ENCODE results near the gene TRIM22. TPM values are rescaled to one million over a fixed set of nuclear protein-coding genes. Genes with fewer than 3 reads are reported as not detected.

The TRIM22 gene
- total RNA-seq, 1 experiment from 2014 or later = not detected

DNA sequence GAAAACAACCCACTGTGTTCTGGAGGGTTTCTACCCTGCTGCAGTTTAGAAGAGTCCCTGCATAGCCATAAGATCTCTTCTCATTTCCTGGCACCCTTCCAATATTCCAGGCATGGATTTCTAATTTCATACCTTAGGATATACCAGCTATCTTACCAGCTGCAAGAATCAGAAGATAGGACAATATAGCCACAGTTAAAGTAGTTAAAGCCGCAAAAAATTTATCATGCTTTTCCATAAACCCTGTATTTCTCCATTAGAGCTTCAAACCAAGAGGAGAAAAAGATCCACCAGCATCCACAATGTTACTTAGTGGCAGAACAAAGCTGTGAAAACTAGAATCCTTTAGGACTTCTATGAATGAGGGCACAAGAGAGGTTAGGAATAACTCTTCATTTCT lies 38.1 kb downstream of the TRIM22 start:
- BruUV-seq (replicated peaks) = no TSS peak
- intact Hi-C loops (cut with micrococcal nuclease; ENCODE audit: unreplicated experiment) = no loop called here
- no peaks in the 10 kb centered on the region for H3K27me3 ChIP-seq (replicated peaks; ENCODE audit: control insufficient read depth, insufficient read depth, low read length)
- H3K27me3 Mint-ChIP-seq (ENCODE audit: insufficient read depth, unreplicated experiment) = peaks cover 10% of the 10 kb centered on the region
- POLR2A ChIA-PET = no interaction called here
- no peak for DNase-seq
- no peaks in the 10 kb centered on the region for H3K9me3 Mint-ChIP-seq (ENCODE audit: unreplicated experiment)
- H3K4me1 Mint-ChIP-seq (ENCODE audit: low read depth, unreplicated experiment) = no peaks in the 10 kb centered on the region
- H3K36me3 ChIP-seq (ENCODE audit: control insufficient read depth, insufficient read depth, low read length) = no peaks in the 10 kb centered on the region
- TF ChIP-seq CTCF (IDR thresholded peaks at IDR 0.05; ENCODE audit: insufficient read depth in 1 of 2, low read depth in 1 of 2, low read length in 1 of 2, severe bottlenecking in 1 of 2, unreplicated experiment in 1 of 2) = no peak
- no peaks in the 10 kb centered on the region for H3K4me1 ChIP-seq
- no peak overlapping the region for H3K27ac Mint-ChIP-seq (ENCODE audit: unreplicated experiment)
- H3K4me3 Mint-ChIP-seq (ENCODE audit: unreplicated experiment) = no peak overlapping the region
- CTCF ChIA-PET = no interaction called here
- H3K4me3 ChIP-seq (ENCODE audit: low read depth, low read length) = no peak overlapping the region
- no peaks in the 10 kb centered on the region for H3K9me3 ChIP-seq
- H3K36me3 Mint-ChIP-seq (ENCODE audit: insufficient read depth, unreplicated experiment) = no peaks in the 10 kb centered on the region

- no peaks in the 10 kb centered on the region for H3K9me3 Mint-ChIP-seq (ENCODE audit: unreplicated experiment)
- Histone ChIP-seq H3K4me3 (ENCODE audit: low read depth, low read length) (no peak within 1 kb of the TSS), H3K27me3 (replicated peaks; ENCODE audit: control insufficient read depth, insufficient read depth, low read length) (no peaks in the 10 kb centered on the region), H3K9me3 (no peaks in the 10 kb centered on the region), H3K4me1 (no peaks in the 10 kb centered on the region), H3K36me3 (ENCODE audit: control insufficient read depth, insufficient read depth, low read length) (no peaks in the 10 kb centered on the region)
- no peak within 1 kb of the TSS for H3K27ac Mint-ChIP-seq (ENCODE audit: unreplicated experiment)
- TF ChIP-seq CTCF (IDR thresholded peaks at IDR 0.05; ENCODE audit: insufficient read depth in 1 of 2, low read depth in 1 of 2, low read length in 1 of 2, severe bottlenecking in 1 of 2, unreplicated experiment in 1 of 2) = no peak
- ChIA-PET POLR2A (no interaction called here), CTCF (no interaction called here)
- H3K4me3 Mint-ChIP-seq (ENCODE audit: unreplicated experiment) = no peak within 1 kb of the TSS
- no peaks in the 10 kb centered on the region for H3K4me1 Mint-ChIP-seq (ENCODE audit: low read depth, unreplicated experiment)
- no TSS peak for BruUV-seq (replicated peaks)
- intact Hi-C loops (cut with micrococcal nuclease; ENCODE audit: unreplicated experiment) = no loop called here
- peaks cover 4% of the 10 kb centered on the region for H3K27me3 Mint-ChIP-seq (ENCODE audit: insufficient read depth, unreplicated experiment)
- no peaks in the 10 kb centered on the region for H3K36me3 Mint-ChIP-seq (ENCODE audit: insufficient read depth, unreplicated experiment)
- DNase-seq = no peak
These were observed 46.8 kb downstream of the TRIM22 start, which contains the start of gene OR56B1 for GRCh38 chr11:5736396-5736795. Gene OR56B1, plus strand, starts transcription at chr11:5736448. Its CDS starts 69 bp downstream, at chr11:5736517.

DNA sequence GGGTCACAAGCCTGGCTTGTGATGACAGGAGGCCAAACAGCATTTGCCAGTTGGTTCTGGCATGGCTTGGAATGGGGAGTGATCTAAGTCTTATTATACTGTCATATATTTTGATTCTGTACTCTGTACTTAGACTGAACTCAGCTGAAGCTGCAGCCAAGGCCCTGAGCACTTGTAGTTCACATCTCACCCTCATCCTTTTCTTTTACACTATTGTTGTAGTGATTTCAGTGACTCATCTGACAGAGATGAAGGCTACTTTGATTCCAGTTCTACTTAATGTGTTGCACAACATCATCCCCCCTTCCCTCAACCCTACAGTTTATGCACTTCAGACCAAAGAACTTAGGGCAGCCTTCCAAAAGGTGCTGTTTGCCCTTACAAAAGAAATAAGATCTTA lies 47.5 kb downstream of the TRIM22 start:
- no peak overlapping the region for H3K4me3 Mint-ChIP-seq (ENCODE audit: unreplicated experiment)
- no peak overlapping the region for H3K27ac Mint-ChIP-seq (ENCODE audit: unreplicated experiment)
- Histone ChIP-seq H3K4me1 (no peaks in the 10 kb centered on the region), H3K4me3 (ENCODE audit: low read depth, low read length) (no peak overlapping the region), H3K9me3 (peaks cover 4% of the 10 kb centered on the region; the same call in 1 of the 2 replicates), H3K27me3 (replicated peaks; ENCODE audit: control insufficient read depth, insufficient read depth, low read length) (no peaks in the 10 kb centered on the region), H3K36me3 (ENCODE audit: control insufficient read depth, insufficient read depth, low read length) (no peaks in the 10 kb centered on the region)
- no peaks in the 10 kb centered on the region for H3K9me3 Mint-ChIP-seq (ENCODE audit: unreplicated experiment)
- DNase-seq = no peak
- peaks cover 6% of the 10 kb centered on the region for H3K27me3 Mint-ChIP-seq (ENCODE audit: insufficient read depth, unreplicated experiment)
- POLR2A ChIA-PET = no interaction called here
- no peaks in the 10 kb centered on the region for H3K4me1 Mint-ChIP-seq (ENCODE audit: low read depth, unreplicated experiment)
- CTCF ChIA-PET = no interaction called here
- H3K36me3 Mint-ChIP-seq (ENCODE audit: insufficient read depth, unreplicated experiment) = no peaks in the 10 kb centered on the region
- intact Hi-C loops (cut with micrococcal nuclease; ENCODE audit: unreplicated experiment) = no loop called here
- BruUV-seq (replicated peaks) = no TSS peak
- TF ChIP-seq CTCF (IDR thresholded peaks at IDR 0.05; ENCODE audit: insufficient read depth in 1 of 2, low read depth in 1 of 2, low read length in 1 of 2, severe bottlenecking in 1 of 2, unreplicated experiment in 1 of 2) = no peak
